Ectodermal cell (in vitro differentiated cells): Measurements from ENCODE around the gene CRTC1.

Experiments used
- H3K27ac ChIP-seq: 2 replicates; pipeline ENCODE4 v1.7.0; 2013; ENCODE audit warnings: mild to moderate bottlenecking, low read depth, low read length; ENCODE audit not compliant: insufficient read depth, poor library complexity, severe bottlenecking
- H3K27me3 ChIP-seq: 2 replicates; pipeline ENCODE4 v1.7.0; 2013; ENCODE audit warnings: mild to moderate bottlenecking, low read length; ENCODE audit not compliant: insufficient read depth, control insufficient read depth, poor library complexity, severe bottlenecking
- H3K36me3 ChIP-seq: one replicate; pipeline ENCODE4 v1.7.0; 2013; ENCODE audit warnings: low read length; ENCODE audit not compliant: control insufficient read depth, insufficient read depth
- H3K4me1 ChIP-seq: one replicate; pipeline ENCODE4 v1.7.0; 2013; ENCODE audit warnings: low read length; ENCODE audit not compliant: control insufficient read depth, insufficient read depth
- H3K4me3 ChIP-seq: 2 replicates; pipeline ENCODE4 v1.7.0; 2013; ENCODE audit warnings: low read depth, low read length, control low read depth; ENCODE audit not compliant: insufficient read depth
- H3K9me3 ChIP-seq: 2 replicates; pipeline ENCODE4 v1.7.0; 2013; ENCODE audit warnings: mild to moderate bottlenecking, low read length, moderate library complexity; ENCODE audit not compliant: control insufficient read depth
- WGBS, 2 experiments: methylation state at CpG; one replicate each; pipeline ENCODE4 v1.1.7; 2013; ENCODE audit warnings: missing lambda C conversion rate in 2 of 2; 5-methylcytosine and 5-hydroxymethylcytosine counted together

CRTC1 gene

DNA sequence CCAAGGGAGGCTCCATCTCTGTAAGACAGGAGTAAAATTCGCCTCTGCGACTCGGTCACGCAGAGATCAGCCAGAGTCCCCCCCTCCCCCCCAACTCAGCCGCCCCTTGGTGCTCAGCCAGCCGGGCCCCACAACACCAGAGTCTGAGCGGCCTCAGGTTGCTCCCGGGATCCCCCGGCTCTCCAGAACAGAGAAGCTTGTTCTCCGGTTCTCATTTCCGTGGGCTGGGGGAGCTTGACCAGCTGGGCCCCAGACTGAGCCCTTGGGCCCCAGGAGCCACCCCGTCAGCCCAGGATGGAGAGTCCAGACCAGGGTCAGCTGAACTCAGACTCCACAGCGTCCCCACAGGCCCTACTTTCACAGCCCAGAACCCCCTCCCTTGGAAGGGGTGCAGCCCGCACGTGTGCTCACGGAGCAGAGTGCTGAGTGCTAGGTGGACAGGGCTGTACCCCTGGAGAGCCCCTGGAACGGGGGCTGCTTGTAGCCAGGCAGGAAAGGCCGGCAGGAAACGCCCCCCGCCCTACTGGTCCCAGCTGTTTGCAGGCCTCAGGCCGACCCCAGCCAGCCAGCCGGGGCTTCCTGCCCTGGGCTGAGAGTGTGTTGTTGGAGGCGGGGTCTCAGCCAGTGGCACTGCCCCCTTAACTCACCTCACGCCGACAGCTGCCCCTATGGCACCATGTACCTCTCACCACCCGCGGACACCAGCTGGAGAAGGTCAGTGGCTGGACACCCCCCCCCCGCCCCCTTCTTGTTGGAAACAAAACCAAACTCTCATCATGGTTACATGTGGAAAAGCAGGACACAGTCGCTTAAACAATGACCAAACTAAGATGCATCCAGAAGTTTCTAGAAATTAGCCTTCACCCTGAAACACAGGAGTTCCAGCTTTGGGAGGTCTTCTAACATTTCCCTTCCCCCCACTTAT is 63.2 kb downstream of the CRTC1 start:
- WGBS, 2 experiments = 70% methylated on average over 29 of the region's 29 CpGs

GRCh38 chr19:18749362-18750231 is 66.1 kb downstream of the CRTC1 start:
- Histone ChIP-seq H3K27me3 (no peaks in the 10 kb centered on the region), H3K4me3 (no peak overlapping the region), H3K27ac (no peak overlapping the region), H3K36me3 (no peaks in the 10 kb centered on the region), H3K9me3 (no peaks in the 10 kb centered on the region), H3K4me1 (peaks cover 19% of the 10 kb centered on the region)
- 80 to 81% methylated on average over 23 of the region's 23 CpGs for WGBS, 2 experiments

More for the DNA sequence above, 63.2 kb downstream of the CRTC1 start:
- Histone ChIP-seq H3K4me3 (no peak overlapping the region), H3K4me1 (peaks cover 20% of the 10 kb centered on the region), H3K27ac (no peak overlapping the region), H3K9me3 (no peaks in the 10 kb centered on the region), H3K27me3 (no peaks in the 10 kb centered on the region), H3K36me3 (no peaks in the 10 kb centered on the region)

DNA sequence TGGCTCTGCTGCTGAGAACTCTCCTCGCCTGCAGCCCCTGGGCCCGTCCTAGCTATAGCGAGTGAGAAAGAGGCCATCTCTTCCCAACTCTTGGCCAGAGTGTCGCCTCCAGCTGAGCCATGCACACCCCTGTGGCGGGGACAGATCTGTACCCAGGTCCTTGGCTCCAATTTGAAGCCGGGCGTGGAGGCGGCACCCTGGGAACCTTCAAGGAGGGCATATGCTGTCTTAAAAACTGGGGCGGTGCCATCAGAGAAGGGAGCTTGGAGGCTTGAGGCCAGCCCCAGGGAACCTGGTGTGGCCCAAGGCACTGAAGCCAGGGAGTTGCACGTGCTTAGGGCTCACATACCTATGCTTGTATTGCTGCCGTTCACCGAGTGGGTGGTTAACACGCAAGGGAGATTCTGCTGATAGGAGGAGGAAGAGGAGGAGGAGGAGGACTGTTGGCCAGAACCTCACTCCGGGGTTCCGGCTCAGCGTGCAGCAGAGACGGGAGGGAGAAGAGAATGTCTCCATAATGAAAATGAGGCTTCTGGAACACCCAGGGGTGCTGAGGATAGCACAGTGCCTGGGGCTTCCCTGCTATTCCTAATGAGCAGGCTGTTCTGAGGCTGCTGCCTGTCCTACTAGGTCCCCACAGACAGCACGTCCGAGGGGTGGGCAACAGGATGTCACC is 67.0 kb downstream of the CRTC1 start:
- Histone ChIP-seq H3K4me1 (peaks cover 19% of the 10 kb centered on the region), H3K27ac (no peak overlapping the region), H3K4me3 (no peak overlapping the region), H3K9me3 (no peaks in the 10 kb centered on the region), H3K27me3 (no peaks in the 10 kb centered on the region), H3K36me3 (no peaks in the 10 kb centered on the region)
- 94 to 95% methylated on average over 19 of the region's 19 CpGs for WGBS, 2 experiments

- H3K4me1 ChIP-seq = peaks cover 17% of the 10 kb centered on the region
- WGBS, 2 experiments = 90 to 95% methylated on average over 10 of the region's 10 CpGs
- no peaks in the 10 kb centered on the region for H3K9me3 ChIP-seq
- H3K4me3 ChIP-seq = no peak overlapping the region
- H3K27me3 ChIP-seq = no peaks in the 10 kb centered on the region
- no peaks in the 10 kb centered on the region for H3K36me3 ChIP-seq
- H3K27ac ChIP-seq = no peak overlapping the region
These were observed 68.1 kb downstream of the CRTC1 start for GRCh38 chr19:18751571-18751970.

GRCh38 chr19:18754501-18754900 is 71.0 kb downstream of the CRTC1 start:
- 93 to 96% methylated on average over 3 of the region's 4 CpGs for WGBS, 2 experiments
- Histone ChIP-seq H3K36me3 (no peaks in the 10 kb centered on the region), H3K27me3 (no peaks in the 10 kb centered on the region), H3K4me3 (no peak overlapping the region), H3K27ac (no peak overlapping the region), H3K4me1 (peaks cover 7% of the 10 kb centered on the region), H3K9me3 (no peaks in the 10 kb centered on the region)

- no peaks in the 10 kb centered on the region for H3K36me3 ChIP-seq
- H3K4me3 ChIP-seq = no peak overlapping the region
- no peaks in the 10 kb centered on the region for H3K4me1 ChIP-seq
- 89% methylated on average over 16 of the region's 16 CpGs for WGBS, 2 experiments
- H3K27me3 ChIP-seq = no peaks in the 10 kb centered on the region
- no peak overlapping the region for H3K27ac ChIP-seq
- no peaks in the 10 kb centered on the region for H3K9me3 ChIP-seq
These were observed 73.4 kb downstream of the CRTC1 start for GRCh38 chr19:18756896-18757295.

- H3K27ac ChIP-seq = no peak overlapping the region
- H3K27me3 ChIP-seq = peaks cover 5% of the 10 kb centered on the region
- peaks cover 4% of the 10 kb centered on the region for H3K4me1 ChIP-seq
- H3K4me3 ChIP-seq = no peak overlapping the region
- 91 to 93% methylated on average over 19 of the region's 19 CpGs for WGBS, 2 experiments
- H3K36me3 ChIP-seq = no peaks in the 10 kb centered on the region
- no peaks in the 10 kb centered on the region for H3K9me3 ChIP-seq
These were observed 76.0 kb downstream of the CRTC1 start for GRCh38 chr19:18759304-18759994.

DNA sequence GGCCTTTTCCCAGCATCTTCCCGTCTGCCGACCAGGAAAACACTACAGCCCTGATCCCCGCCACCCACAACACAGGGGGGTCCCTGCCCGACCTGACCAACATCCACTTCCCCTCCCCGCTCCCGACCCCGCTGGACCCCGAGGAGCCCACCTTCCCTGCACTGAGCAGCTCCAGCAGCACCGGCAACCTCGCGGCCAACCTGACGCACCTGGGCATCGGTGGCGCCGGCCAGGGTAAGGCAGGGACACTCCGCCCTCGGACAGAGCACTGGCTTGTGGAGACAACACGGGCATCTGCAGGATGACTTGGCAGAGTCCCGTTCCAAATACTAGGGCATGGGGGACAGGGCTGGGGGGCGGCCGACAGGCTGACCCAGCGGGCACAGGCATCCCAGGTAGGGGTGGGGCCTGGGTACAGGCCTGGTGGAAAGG is 76.5 kb downstream of the CRTC1 start:
- H3K27me3 ChIP-seq = peaks cover 9% of the 10 kb centered on the region
- no peaks in the 10 kb centered on the region for H3K9me3 ChIP-seq
- no peaks in the 10 kb centered on the region for H3K36me3 ChIP-seq
- H3K27ac ChIP-seq = no peak overlapping the region
- no peak overlapping the region for H3K4me3 ChIP-seq
- H3K4me1 ChIP-seq = peaks cover 4% of the 10 kb centered on the region
- 95% methylated on average over 22 of the region's 22 CpGs for WGBS, 2 experiments

DNA sequence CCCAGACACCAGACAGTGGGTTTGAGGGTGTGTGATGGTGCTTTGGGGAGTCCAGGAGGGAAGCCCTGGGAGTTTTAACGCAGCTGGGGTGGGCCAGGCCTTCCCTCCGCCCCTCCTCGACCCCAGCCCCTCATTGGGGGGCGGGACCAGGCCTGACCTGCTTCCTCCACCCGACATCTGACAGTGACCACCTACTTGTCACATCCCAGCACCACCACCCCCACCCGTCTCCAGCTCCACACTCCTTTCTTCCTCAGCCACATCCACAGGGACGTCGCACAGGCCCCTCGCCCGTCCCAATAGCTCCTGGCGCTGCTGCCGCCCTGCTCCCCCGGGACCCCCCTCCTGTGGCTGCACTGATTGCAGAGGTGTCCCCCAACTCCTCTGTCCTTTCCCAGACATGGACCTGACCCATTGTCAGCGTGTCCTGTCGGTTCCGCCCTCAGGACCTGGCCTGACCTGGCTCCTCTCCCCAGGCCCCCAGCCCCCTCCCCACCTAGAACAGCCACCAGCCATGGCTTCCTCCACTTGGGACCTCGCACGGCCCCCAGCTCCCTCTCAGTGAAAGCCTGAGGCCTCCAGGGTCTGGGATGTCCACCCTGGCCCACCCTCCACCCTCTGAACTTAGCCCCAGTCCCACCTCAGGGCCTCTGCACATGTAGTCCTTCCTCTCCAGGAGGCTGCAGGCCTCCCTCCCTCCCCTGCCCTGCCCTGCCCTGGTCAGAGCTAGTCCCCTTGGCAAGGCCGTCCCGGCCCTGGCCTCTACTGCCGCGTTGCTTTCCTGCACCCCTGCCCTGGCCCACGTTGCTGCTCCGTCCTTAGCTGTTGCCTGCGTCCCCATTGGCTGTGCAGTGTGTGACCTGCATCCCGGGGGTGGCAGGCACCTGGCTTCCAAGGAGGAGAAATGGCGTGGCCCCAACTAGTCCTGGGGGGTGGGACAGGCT is 77.2 kb downstream of the CRTC1 start:
- peaks cover 4% of the 10 kb centered on the region for H3K4me1 ChIP-seq
- no peak overlapping the region for H3K27ac ChIP-seq
- H3K36me3 ChIP-seq = no peaks in the 10 kb centered on the region
- no peak overlapping the region for H3K4me3 ChIP-seq
- H3K9me3 ChIP-seq = no peaks in the 10 kb centered on the region
- WGBS, 2 experiments = 90% methylated on average over 27 of the region's 27 CpGs
- peaks cover 13% of the 10 kb centered on the region for H3K27me3 ChIP-seq
